MM.1S (cell line): ENCODE data around the gene C1orf94.

ENCODE experiments used
- DNase-seq: peaks from one replicate; pipeline ENCODE4 v3.0.0-alpha.2; 2015
- H2AFZ ChIP-seq: fragments of 300-600 bp; sonication (generic); 2 replicates; pipeline ENCODE4 v1.6.0; 2016; ENCODE audit warnings: antibody characterized with exemption, low read length
- H3F3A ChIP-seq: fragments of 300-600 bp; sonication (generic); 2 replicates; pipeline ENCODE4 v1.6.1; 2016; ENCODE audit warnings: mild to moderate bottlenecking, antibody characterized with exemption, low read length, moderate library complexity, mixed read lengths; ENCODE audit not compliant: insufficient read depth
- H3K27ac ChIP-seq: fragments of 300-600 bp; sonication (generic); 2 replicates; pipeline ENCODE4 v1.5.1; 2016; ENCODE audit warnings: mild to moderate bottlenecking, low read length
- H3K27me3 ChIP-seq: fragments of 300-600 bp; sonication (generic); replicated peaks from 2 replicates; pipeline ENCODE4 v1.6.0; 2016; ENCODE audit warnings: low read length; ENCODE audit not compliant: insufficient read depth
- H3K36me3 ChIP-seq: fragments of 300-600 bp; sonication (generic); replicated peaks from 2 replicates; pipeline ENCODE4 v1.6.1; 2016; ENCODE audit warnings: mild to moderate bottlenecking, low read length, mixed read lengths; ENCODE audit not compliant: insufficient read depth
- H3K4me1 ChIP-seq: fragments of 300-600 bp; sonication (generic); 2 replicates; pipeline ENCODE4 v1.6.1; 2016; ENCODE audit warnings: low read length, mixed read lengths
- H3K4me2 ChIP-seq: fragments of 300-600 bp; sonication (generic); 2 replicates; pipeline ENCODE4 v1.6.0; 2016; ENCODE audit warnings: low read depth, low read length
- H3K4me3 ChIP-seq: fragments of 300-600 bp; sonication (generic); 2 replicates; pipeline ENCODE4 v1.5.1; 2016; ENCODE audit warnings: low read length, mixed read lengths
- H3K79me2 ChIP-seq: fragments of 300-600 bp; sonication (generic); 2 replicates; pipeline ENCODE4 v1.6.1; 2016; ENCODE audit warnings: mixed run types, low read length, mixed read lengths
- H3K9ac ChIP-seq: fragments of 300-600 bp; sonication (generic); 2 replicates; pipeline ENCODE4 v1.6.1; 2016; ENCODE audit warnings: low read length, mixed read lengths
- H3K9me2 ChIP-seq: fragments of 300-600 bp; sonication (generic); replicated peaks from 2 replicates; pipeline ENCODE4 v1.6.1; 2016; ENCODE audit warnings: mild to moderate bottlenecking, low read length, mixed read lengths; ENCODE audit not compliant: insufficient read depth
- H3K9me3 ChIP-seq: fragments of 300-600 bp; sonication (generic); replicated peaks from 2 replicates; pipeline ENCODE4 v1.6.1; 2016; ENCODE audit warnings: mild to moderate bottlenecking, low read length, mixed read lengths; ENCODE audit not compliant: insufficient read depth
- H4K20me1 ChIP-seq: fragments of 300-600 bp; sonication (generic); 2 replicates; pipeline ENCODE4 v1.6.1; 2016; ENCODE audit warnings: mild to moderate bottlenecking, low read length, moderate library complexity, mixed read lengths; ENCODE audit not compliant: insufficient read depth
- CTCF ChIP-seq: fragments of 300-600 bp; sonication (generic); IDR thresholded peaks from 2 replicates; pipeline ENCODE4 v1.5.1; 2016; ENCODE audit warnings: antibody characterized with exemption, low read length, mixed read lengths
- EZH2 ChIP-seq: fragments of 300-600 bp; sonication (generic); optimal IDR thresholded peaks from 2 replicates; pipeline ENCODE3; 2017; ENCODE audit warnings: low read depth, mild to moderate bottlenecking, antibody characterized with exemption, low read length, mixed read lengths
- EZH2phosphoT487 ChIP-seq: fragments of 300-600 bp; sonication (generic); IDR thresholded peaks from 2 replicates; pipeline ENCODE4 v1.6.1; 2018; ENCODE audit warnings: antibody characterized with exemption, low read length

The C1orf94 gene

GRCh38 chr1:34266127-34266951 lies 89.6 kb downstream of the C1orf94 start:
- Histone ChIP-seq H2AFZ (no peak overlapping the region), H3F3A (no peaks in the 10 kb centered on the region), H3K27ac (no peak overlapping the region), H3K9me2 (no peaks in the 10 kb centered on the region), H3K36me3 (no peaks in the 10 kb centered on the region), H3K79me2 (no peaks in the 10 kb centered on the region), H3K4me2 (no peak overlapping the region), H4K20me1 (no peaks in the 10 kb centered on the region), H3K9me3 (no peaks in the 10 kb centered on the region), H3K4me3 (no peak overlapping the region), H3K9ac (no peak overlapping the region), H3K4me1 (no peaks in the 10 kb centered on the region), H3K27me3 (peaks cover 30% of the 10 kb centered on the region)
- TF ChIP-seq EZH2 (no peak), CTCF (no peak)
- no peak for DNase-seq

- no peak overlapping the region for H2AFZ ChIP-seq
- no peak overlapping the region for H3K9ac ChIP-seq
- H3K9me3 ChIP-seq: no peaks in the 10 kb centered on the region
- no peak overlapping the region for H3K27ac ChIP-seq
- no peaks in the 10 kb centered on the region for H3K36me3 ChIP-seq
- H3K9me2 ChIP-seq: no peaks in the 10 kb centered on the region
- no peaks in the 10 kb centered on the region for H3K79me2 ChIP-seq
- no peak for DNase-seq
- H3K27me3 ChIP-seq: peaks cover 26% of the 10 kb centered on the region
- H3K4me1 ChIP-seq: no peaks in the 10 kb centered on the region
- no peaks in the 10 kb centered on the region for H3F3A ChIP-seq
- H4K20me1 ChIP-seq: no peaks in the 10 kb centered on the region
- H3K4me2 ChIP-seq: no peak overlapping the region
- no peak overlapping the region for H3K4me3 ChIP-seq
- TF ChIP-seq EZH2 (no peak), CTCF (no peak), EZH2phosphoT487 (no peak)
Measured at GRCh38 chr1:34267326-34267725, 90.6 kb downstream of the C1orf94 start.

- Histone ChIP-seq H3K36me3 (no peaks in the 10 kb centered on the region), H3K27ac (no peak overlapping the region), H3K4me2 (no peak overlapping the region), H3K9me3 (no peaks in the 10 kb centered on the region), H3K4me1 (no peaks in the 10 kb centered on the region), H3F3A (no peaks in the 10 kb centered on the region), H3K27me3 (peaks cover 26% of the 10 kb centered on the region), H3K79me2 (no peaks in the 10 kb centered on the region), H4K20me1 (no peaks in the 10 kb centered on the region), H2AFZ (no peak overlapping the region), H3K4me3 (no peak overlapping the region), H3K9ac (no peak overlapping the region), H3K9me2 (no peaks in the 10 kb centered on the region)
- TF ChIP-seq CTCF (no peak), EZH2phosphoT487 (no peak), EZH2 (no peak)
- DNase-seq: no peak
Measured at GRCh38 chr1:34268311-34268954, 91.7 kb downstream of the C1orf94 start.
